ENCODE data around the gene NRIP1. TPM values are rescaled to one million over a fixed set of nuclear protein-coding genes. Genes with fewer than 3 reads are reported as not detected.

Gene NRIP1
- total and polyA plus RNA-seq, 2 donors from 2014 or later = 7.4 to 60.4 TPM

- DNase-seq (no peak), FAIRE-seq (no peak)
- Histone ChIP-seq H3K4me3 (ENCODE audit: low read length in 3 of 3) (no peak overlapping the region), H3K4me1 (ENCODE audit: control insufficient read depth in 2 of 3, insufficient read depth in 2 of 3, low read depth in 1 of 3, low read length in 3 of 3) (no peaks in the 10 kb centered on the region), H3K36me3 (ENCODE audit: control insufficient read depth in 2 of 3, insufficient read depth in 3 of 3, low read length in 3 of 3) (peaks cover 0 to 8% (median 5%) of the 10 kb centered on the region in 3 donors), H3K9me3 (ENCODE audit: control insufficient read depth in 2 of 3, insufficient read depth in 1 of 3, low read length in 3 of 3) (no peaks in the 10 kb centered on the region), H3K27ac (ENCODE audit: low read depth in 2 of 2, low read length in 2 of 2) (no peak overlapping the region), H3K9ac (ENCODE audit: low read length in 3 of 3) (no peak overlapping the region), H3K27me3 (ENCODE audit: control insufficient read depth, insufficient read depth, low read length) (no peaks in the 10 kb centered on the region)
- intact Hi-C loops (cut with DNase I) = no loop called here
- no peak for TF ChIP-seq CTCF (IDR thresholded peaks at IDR 0.05; ENCODE audit: borderline replicate concordance, extremely low read depth, insufficient read depth)
These were observed 25.0 kb downstream of the NRIP1 start for GRCh38 chr21:15039607-15040299.

GRCh38 chr21:15037900-15038293 lies 26.9 kb downstream of the NRIP1 start:
- Histone ChIP-seq H3K36me3 (ENCODE audit: control insufficient read depth in 2 of 3, insufficient read depth in 3 of 3, low read length in 3 of 3) (peaks cover 0 to 8% (median 5%) of the 10 kb centered on the region in 3 donors), H3K4me3 (ENCODE audit: low read length in 3 of 3) (no peak overlapping the region), H3K9me3 (ENCODE audit: control insufficient read depth in 2 of 3, insufficient read depth in 1 of 3, low read length in 3 of 3) (no peaks in the 10 kb centered on the region), H3K27me3 (ENCODE audit: control insufficient read depth, insufficient read depth, low read length) (no peaks in the 10 kb centered on the region), H3K9ac (ENCODE audit: low read length in 3 of 3) (no peak overlapping the region), H3K4me1 (ENCODE audit: control insufficient read depth in 2 of 3, insufficient read depth in 2 of 3, low read depth in 1 of 3, low read length in 3 of 3) (peaks cover 0 to 3% (median 0%) of the 10 kb centered on the region in 3 donors), H3K27ac (ENCODE audit: low read depth in 2 of 2, low read length in 2 of 2) (no peak overlapping the region)
- no peak for TF ChIP-seq CTCF (IDR thresholded peaks at IDR 0.05; ENCODE audit: borderline replicate concordance, extremely low read depth, insufficient read depth)
- FAIRE-seq (no peak), DNase-seq (no peak)
- intact Hi-C loops (cut with DNase I) = no loop called here

GRCh38 chr21:15037095-15037899 lies 27.5 kb downstream of the NRIP1 start:
- H3K9me3 ChIP-seq (ENCODE audit: control insufficient read depth in 2 of 3, insufficient read depth in 1 of 3, low read length in 3 of 3) = no peaks in the 10 kb centered on the region
- DNase-seq = no peak
- no peak for TF ChIP-seq CTCF (IDR thresholded peaks at IDR 0.05; ENCODE audit: borderline replicate concordance, extremely low read depth, insufficient read depth)
- no peak for FAIRE-seq
- no peak overlapping the region for H3K27ac ChIP-seq (ENCODE audit: low read depth in 2 of 2, low read length in 2 of 2)
- peaks cover 0 to 4% (median 3%) of the 10 kb centered on the region in 3 donors for H3K36me3 ChIP-seq (ENCODE audit: control insufficient read depth in 2 of 3, insufficient read depth in 3 of 3, low read length in 3 of 3)
- H3K4me1 ChIP-seq (ENCODE audit: control insufficient read depth in 2 of 3, insufficient read depth in 2 of 3, low read depth in 1 of 3, low read length in 3 of 3) = peaks cover 0 to 3% (median 0%) of the 10 kb centered on the region in 3 donors
- no peak overlapping the region for H3K9ac ChIP-seq (ENCODE audit: low read length in 3 of 3)
- no peak overlapping the region for H3K4me3 ChIP-seq (ENCODE audit: low read length in 3 of 3)
- no peaks in the 10 kb centered on the region for H3K27me3 ChIP-seq (ENCODE audit: control insufficient read depth, insufficient read depth, low read length)
- intact Hi-C loops (cut with DNase I) = no loop called here

All from kidney (tissue), 14 donors.